Upper lobe of right lung (tissue), 1 donor: Measurements from ENCODE around the gene SRXN1. TPM values are rescaled to one million over a fixed set of nuclear protein-coding genes. Genes with fewer than 3 reads are reported as not detected.
A peak's percentile ranks its signal among the peaks of the same experiment; 100 is the strongest.

Experiments
- ATAC-seq: fragments of 200-7000 bp; cut with Tn5 transposase; one replicate; pipeline ENCODE4 v1.9.1; 2020; ENCODE audit warnings: mild to moderate bottlenecking, moderate library complexity
- DNase-seq: peaks from one replicate; pipeline ENCODE4 v3.0.0-alpha.2; 2020
- H3K27ac ChIP-seq: fragments of 200-600 bp; one replicate; pipeline ENCODE4 v1.8.0; 2022
- H3K27me3 ChIP-seq: fragments of 200-600 bp; one replicate; pipeline ENCODE4 v1.8.0; 2022; ENCODE audit warnings: mild to moderate bottlenecking
- H3K36me3 ChIP-seq: fragments of 200-600 bp; one replicate; pipeline ENCODE4 v1.8.0; 2022
- H3K4me1 ChIP-seq: fragments of 200-600 bp; one replicate; pipeline ENCODE4 v1.8.0; 2022
- H3K4me3 ChIP-seq: fragments of 200-600 bp; one replicate; pipeline ENCODE4 v1.8.0; 2022; ENCODE audit warnings: mild to moderate bottlenecking
- H3K9me3 ChIP-seq: fragments of 200-600 bp; one replicate; pipeline ENCODE4 v1.8.0; 2022
- intact Hi-C: fragments of 100-400 bp; cut with DNase I; formaldehyde crosslinking; loops from one replicate; pipeline ENCODE4 v1.11.0; 2022
- total RNA-seq: library from RNA; stranded (reverse); fragmentation: NEBNext Ultra II Directional; extraction: Animal tissue kit (Norgen Biotek cat#: 25700); gene quantifications from one replicate; pipeline ENCODE4 v1.2.1, GENCODE V29; 2021
- TF ChIP-seq, protein P1 (sequence below): fragments of 200-600 bp; IDR thresholded peaks from one replicate; pipeline ENCODE4 v1.8.0; 2022; ENCODE audit warnings: antibody characterized with exemption
- donor health status: DM: no; HTN: yes; CAD: no; lungs with severe emphysema.

Gene SRXN1
- total RNA-seq, 1 donor from 2014 or later = 41.2 TPM

DNA sequence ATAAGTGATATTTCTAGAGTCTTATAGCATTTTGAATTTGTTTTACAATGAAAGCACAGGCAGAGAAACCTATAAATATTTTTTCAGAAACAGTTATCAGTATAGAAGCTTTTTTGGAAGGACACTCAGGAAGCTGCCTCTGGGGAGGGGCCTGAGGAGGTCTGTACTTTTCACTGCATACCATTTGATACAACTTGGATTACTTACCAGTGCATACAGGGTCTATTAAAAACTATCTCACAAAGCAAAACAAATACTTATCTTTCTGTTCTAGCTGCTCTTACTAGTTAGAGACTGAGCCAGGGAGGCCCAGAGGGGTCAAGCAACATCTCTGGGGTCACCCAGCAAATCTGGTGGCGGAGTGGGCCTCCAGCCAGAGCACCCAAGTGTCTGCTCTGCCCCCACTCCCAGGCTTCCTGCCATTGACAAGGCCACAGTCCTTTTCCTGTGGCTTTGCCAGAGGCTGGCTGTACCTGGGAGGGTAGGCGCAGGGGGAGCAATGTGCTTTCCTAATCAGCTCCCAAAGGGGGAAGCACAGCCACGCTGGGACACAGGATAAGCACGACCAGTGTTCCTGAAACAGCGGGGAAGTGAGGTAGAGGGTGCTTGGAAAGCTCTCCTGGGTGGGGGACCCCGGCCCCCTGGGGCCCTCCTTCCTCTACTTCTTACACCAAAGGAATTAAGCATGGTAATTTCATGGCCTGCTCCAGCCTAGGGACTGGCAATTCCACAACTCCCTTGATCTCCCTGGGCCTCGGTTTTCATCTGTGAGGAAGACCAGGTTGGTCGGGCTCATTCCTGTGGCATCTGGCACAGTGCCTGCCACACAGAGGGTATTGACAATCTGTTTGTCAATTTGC lies 50.7 kb downstream of the SRXN1 start:
- TF ChIP-seq, protein P1, sequence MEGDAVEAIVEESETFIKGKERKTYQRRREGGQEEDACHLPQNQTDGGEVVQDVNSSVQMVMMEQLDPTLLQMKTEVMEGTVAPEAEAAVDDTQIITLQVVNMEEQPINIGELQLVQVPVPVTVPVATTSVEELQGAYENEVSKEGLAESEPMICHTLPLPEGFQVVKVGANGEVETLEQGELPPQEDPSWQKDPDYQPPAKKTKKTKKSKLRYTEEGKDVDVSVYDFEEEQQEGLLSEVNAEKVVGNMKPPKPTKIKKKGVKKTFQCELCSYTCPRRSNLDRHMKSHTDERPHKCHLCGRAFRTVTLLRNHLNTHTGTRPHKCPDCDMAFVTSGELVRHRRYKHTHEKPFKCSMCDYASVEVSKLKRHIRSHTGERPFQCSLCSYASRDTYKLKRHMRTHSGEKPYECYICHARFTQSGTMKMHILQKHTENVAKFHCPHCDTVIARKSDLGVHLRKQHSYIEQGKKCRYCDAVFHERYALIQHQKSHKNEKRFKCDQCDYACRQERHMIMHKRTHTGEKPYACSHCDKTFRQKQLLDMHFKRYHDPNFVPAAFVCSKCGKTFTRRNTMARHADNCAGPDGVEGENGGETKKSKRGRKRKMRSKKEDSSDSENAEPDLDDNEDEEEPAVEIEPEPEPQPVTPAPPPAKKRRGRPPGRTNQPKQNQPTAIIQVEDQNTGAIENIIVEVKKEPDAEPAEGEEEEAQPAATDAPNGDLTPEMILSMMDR = no peak
- no peaks in the 10 kb centered on the region for H3K27me3 ChIP-seq
- ATAC-seq = peak; percentile 27
- peaks cover 7% of the 10 kb centered on the region for H3K4me1 ChIP-seq
- intact Hi-C loops = no loop called here
- no peak overlapping the region for H3K27ac ChIP-seq
- H3K4me3 ChIP-seq = no peak overlapping the region
- H3K36me3 ChIP-seq = no peaks in the 10 kb centered on the region
- no peaks in the 10 kb centered on the region for H3K9me3 ChIP-seq
- no peak for DNase-seq

DNA sequence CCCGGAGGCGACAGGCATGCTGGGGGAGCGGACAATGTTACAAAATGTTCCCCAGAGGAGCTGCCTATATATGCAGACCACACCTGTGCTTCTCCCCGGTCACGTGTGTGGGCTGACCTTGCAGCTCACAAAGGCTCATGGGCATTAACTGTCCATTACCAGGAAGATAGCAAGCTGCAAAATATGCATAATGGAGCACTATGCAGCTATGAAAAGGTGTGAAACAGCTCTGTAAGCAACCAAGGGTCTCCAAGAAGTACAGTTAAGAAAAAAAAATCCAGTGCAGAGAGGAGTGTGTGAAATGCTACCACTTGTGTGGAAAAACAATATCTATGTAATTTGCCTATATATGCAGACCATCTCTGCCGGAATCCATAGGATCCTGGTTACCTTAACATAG lies 52.3 kb downstream of the SRXN1 start:
- no peak overlapping the region for H3K4me3 ChIP-seq
- intact Hi-C loops = no loop called here
- no peaks in the 10 kb centered on the region for H3K27me3 ChIP-seq
- no peak for ATAC-seq
- peaks cover 7% of the 10 kb centered on the region for H3K4me1 ChIP-seq
- H3K9me3 ChIP-seq = no peaks in the 10 kb centered on the region
- no peak overlapping the region for H3K27ac ChIP-seq
- TF ChIP-seq, protein P1 = no peak
- H3K36me3 ChIP-seq = no peaks in the 10 kb centered on the region
- no peak for DNase-seq

DNA sequence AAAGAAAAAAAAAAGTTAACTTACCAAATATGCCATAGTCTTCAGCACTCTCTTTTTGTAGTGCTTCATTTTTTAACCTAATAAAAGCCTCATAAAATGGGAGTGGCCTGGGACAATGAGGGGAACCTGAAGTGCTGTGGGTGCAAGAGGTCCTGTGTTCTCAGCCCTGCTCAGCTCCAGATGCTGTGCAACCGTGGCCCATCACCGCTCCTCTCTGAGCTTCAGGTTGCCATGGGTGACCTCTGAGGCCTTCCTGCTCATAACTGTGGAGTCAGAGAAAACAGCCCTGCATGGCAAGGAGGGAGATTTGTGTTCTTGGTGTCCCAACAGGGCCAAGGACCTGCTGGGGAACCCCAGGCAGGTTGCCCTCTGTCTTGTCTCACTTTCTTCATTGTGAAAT lies 52.9 kb downstream of the SRXN1 start:
- H3K4me1 ChIP-seq = peaks cover 7% of the 10 kb centered on the region
- intact Hi-C loops = no loop called here
- no peak overlapping the region for H3K4me3 ChIP-seq
- no peaks in the 10 kb centered on the region for H3K27me3 ChIP-seq
- ATAC-seq = no peak
- no peaks in the 10 kb centered on the region for H3K36me3 ChIP-seq
- DNase-seq = no peak
- TF ChIP-seq, protein P1 = no peak
- H3K9me3 ChIP-seq = no peaks in the 10 kb centered on the region
- no peak overlapping the region for H3K27ac ChIP-seq

DNA sequence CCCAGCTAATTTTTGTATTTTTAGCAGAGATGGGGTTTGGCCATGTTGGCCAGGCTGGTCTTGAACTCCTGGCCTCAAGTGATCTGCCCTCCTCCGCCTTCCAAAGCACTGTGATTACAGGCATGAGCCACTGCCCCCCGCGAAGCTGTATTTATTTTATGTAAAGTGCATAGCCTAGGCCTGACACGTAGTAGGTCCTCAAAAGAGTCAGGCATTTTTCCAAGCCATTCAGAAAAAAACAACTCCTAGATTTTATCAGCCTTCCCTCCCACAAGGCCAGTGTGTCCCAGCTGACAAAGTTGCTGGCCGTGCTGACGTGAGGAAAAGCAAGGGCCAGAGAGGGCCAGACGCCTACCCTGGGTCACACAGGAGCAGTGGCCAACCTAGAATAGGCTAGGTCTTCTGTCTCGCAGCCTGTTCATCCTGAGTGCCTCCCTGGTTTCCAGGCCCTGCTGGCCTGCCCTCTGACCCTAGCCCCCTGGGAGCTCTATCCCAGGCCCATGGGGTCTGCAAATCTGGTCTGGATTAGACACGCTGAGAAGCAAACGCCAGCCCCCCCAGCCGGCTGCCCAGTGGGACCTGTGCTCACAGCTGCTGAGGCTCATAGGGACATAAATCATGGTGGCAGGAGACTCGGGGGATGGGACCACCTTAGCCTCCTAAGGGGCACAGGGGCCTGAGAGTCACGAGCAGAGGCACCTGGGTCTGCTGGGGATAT lies 54.7 kb downstream of the SRXN1 start:
- no peak for DNase-seq
- no peaks in the 10 kb centered on the region for H3K27me3 ChIP-seq
- H3K36me3 ChIP-seq = no peaks in the 10 kb centered on the region
- no peak overlapping the region for H3K27ac ChIP-seq
- H3K4me3 ChIP-seq = no peak overlapping the region
- TF ChIP-seq, protein P1 = no peak
- peaks cover 7% of the 10 kb centered on the region for H3K4me1 ChIP-seq
- ATAC-seq = no peak
- no peaks in the 10 kb centered on the region for H3K9me3 ChIP-seq
- intact Hi-C loops = no loop called here

DNA sequence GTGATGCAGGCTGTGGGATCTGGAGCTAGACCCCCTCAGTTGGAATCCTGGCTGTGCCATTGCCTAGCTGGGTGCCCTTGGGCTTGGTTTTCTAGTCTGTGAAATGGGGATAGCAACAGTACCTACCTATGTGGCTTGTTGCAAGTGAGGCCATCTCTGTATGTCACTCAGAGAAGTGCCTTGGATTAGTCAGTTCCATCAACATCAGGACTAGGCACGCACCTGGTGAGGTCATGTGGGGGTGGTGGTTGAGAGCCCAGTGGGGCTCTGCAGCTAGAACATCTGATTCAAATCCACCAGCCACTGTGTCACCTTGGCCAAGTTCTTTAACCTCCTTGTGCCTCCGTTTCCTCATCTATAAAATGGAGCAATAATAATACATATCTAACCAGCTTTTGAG lies 55.4 kb downstream of the SRXN1 start:
- intact Hi-C loops = no loop called here
- Histone ChIP-seq H3K9me3 (no peaks in the 10 kb centered on the region), H3K36me3 (no peaks in the 10 kb centered on the region), H3K4me3 (no peak overlapping the region), H3K4me1 (peaks cover 7% of the 10 kb centered on the region), H3K27ac (no peak overlapping the region), H3K27me3 (no peaks in the 10 kb centered on the region)
- TF ChIP-seq, protein P1 = no peak
- no peak for DNase-seq
- ATAC-seq = no peak

Other genes with a start within 250 kb of the SRXN1 start
- 101 TPM for gene RBCK1, start 244.9 kb downstream of the SRXN1 start, total RNA-seq
- gene TBC1D20, start 190.7 kb downstream of the SRXN1 start, total RNA-seq = 38.4 TPM
- gene CSNK2A1, start 109.4 kb downstream of the SRXN1 start, total RNA-seq = 84.8 TPM
- 0.43 TPM for gene TCF15, start 42.9 kb downstream of the SRXN1 start, total RNA-seq
- gene SCRT2, start 22.6 kb upstream of the SRXN1 start, total RNA-seq = not detected
- gene SLC52A3, start 115.3 kb upstream of the SRXN1 start, total RNA-seq = 3.6 TPM
- gene FAM110A, start 180.5 kb upstream of the SRXN1 start, total RNA-seq = 16.8 TPM